ENCODE data around the gene SPAG8.

The SPAG8 gene

GRCh38 chr9:35847792-35848572, 35.9 kb upstream of the SPAG8 start:
- H3K4me1 ChIP-seq (ENCODE audit: control insufficient read depth, insufficient read depth, low read length): peaks cover 18% of the 10 kb centered on the region
- no peaks in the 10 kb centered on the region for H3K9me3 ChIP-seq (ENCODE audit: control insufficient read depth, insufficient read depth, low read length)
- H3K27me3 ChIP-seq (ENCODE audit: control insufficient read depth, insufficient read depth, low read length): peaks cover 8% of the 10 kb centered on the region
- no peaks in the 10 kb centered on the region for H3K36me3 ChIP-seq (ENCODE audit: control insufficient read depth, insufficient read depth, low read length)
- H3K9ac ChIP-seq (ENCODE audit: low read depth, low read length): no peak overlapping the region
- H3K4me3 ChIP-seq (ENCODE audit: low read depth, low read length): no peak overlapping the region

DNA sequence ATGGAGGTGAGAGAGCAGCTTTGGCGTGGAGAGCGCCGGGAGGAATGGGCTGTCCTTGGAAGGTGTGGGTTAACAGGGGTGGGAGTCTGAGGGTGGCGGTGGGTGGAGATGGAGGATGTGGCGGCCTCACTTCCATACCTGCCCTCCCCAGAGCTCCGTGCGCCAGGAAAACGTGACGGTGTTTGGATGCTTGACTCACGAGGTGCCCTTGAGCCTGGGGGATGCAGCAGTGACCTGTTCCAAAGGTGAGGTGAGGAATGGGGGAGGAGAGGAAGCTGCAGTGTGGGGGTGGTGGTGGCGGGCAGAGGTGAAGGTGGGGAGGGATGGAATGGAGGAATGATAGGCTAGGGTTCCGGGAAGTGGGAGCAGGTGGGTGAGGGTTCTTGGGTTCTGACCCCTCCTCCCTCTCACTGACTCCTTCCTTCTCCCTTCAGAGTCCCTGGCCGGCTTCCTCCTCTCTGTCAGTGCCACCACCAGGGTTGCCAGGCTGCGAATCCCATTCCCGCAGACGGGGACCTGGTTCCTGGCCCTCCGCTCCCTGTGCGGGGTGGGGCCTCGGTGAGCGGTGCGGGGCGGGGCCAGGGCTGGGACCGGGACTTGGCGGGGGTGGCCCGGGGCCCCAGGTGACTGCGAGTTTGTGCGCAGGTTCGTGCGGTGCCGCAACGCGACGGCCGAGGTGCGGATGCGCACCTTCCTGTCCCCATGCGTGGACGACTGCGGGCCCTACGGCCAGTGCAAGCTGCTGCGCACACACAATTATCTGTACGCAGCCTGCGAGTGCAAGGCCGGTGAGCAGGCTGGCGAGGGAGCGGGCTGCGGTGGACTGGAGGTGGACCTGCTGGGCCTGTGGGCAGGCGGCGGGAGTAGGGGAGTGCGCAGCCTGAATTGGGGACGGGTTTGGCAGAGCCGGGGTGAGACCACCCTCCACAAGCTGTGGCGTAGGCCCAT, 34.0 kb upstream of the SPAG8 start:
- H3K9me3 ChIP-seq (ENCODE audit: control insufficient read depth, insufficient read depth, low read length): no peaks in the 10 kb centered on the region
- H3K4me1 ChIP-seq (ENCODE audit: control insufficient read depth, insufficient read depth, low read length): peaks cover 23% of the 10 kb centered on the region
- H3K36me3 ChIP-seq (ENCODE audit: control insufficient read depth, insufficient read depth, low read length): no peaks in the 10 kb centered on the region
- peak overlapping the region; percentile 76 for H3K4me3 ChIP-seq (ENCODE audit: low read depth, low read length)
- H3K9ac ChIP-seq (ENCODE audit: low read depth, low read length): peak overlapping the region; percentile 50
- H3K27me3 ChIP-seq (ENCODE audit: control insufficient read depth, insufficient read depth, low read length): peaks cover 8% of the 10 kb centered on the region

DNA sequence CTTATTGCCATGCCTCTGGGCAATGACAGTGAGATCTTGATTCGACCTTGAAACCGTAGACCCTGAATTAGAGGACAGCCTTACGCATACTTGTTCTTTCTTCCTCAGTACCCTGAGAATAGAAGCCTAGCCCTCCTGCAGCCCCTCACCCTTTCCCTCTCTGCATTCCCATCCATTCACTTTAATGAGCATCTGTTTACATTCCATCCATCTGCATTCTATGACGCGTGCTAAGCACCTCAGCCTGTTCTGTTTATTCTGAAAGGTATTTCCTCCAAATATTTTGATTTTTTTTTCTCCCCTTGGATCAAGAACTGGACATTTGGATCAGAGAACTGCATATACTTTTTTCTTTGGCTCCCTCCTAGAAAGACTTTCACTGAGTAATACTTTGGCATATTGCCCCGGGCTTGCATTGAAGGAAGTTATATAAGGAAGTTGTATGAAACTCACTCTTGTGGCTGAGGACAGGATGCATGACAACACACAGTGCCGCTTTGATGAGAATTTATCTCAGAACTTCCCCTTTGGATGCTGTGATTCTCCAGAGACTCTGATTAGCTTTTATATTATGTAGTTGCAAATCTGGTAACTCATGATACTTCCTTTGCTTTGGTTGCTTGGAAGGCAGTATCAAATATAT, 32.7 kb upstream of the SPAG8 start:
- H3K27me3 ChIP-seq (ENCODE audit: control insufficient read depth, insufficient read depth, low read length): peaks cover 8% of the 10 kb centered on the region
- H3K9me3 ChIP-seq (ENCODE audit: control insufficient read depth, insufficient read depth, low read length): no peaks in the 10 kb centered on the region
- H3K36me3 ChIP-seq (ENCODE audit: control insufficient read depth, insufficient read depth, low read length): no peaks in the 10 kb centered on the region
- H3K9ac ChIP-seq (ENCODE audit: low read depth, low read length): no peak overlapping the region
- peaks cover 23% of the 10 kb centered on the region for H3K4me1 ChIP-seq (ENCODE audit: control insufficient read depth, insufficient read depth, low read length)
- H3K4me3 ChIP-seq (ENCODE audit: low read depth, low read length): no peak overlapping the region

DNA sequence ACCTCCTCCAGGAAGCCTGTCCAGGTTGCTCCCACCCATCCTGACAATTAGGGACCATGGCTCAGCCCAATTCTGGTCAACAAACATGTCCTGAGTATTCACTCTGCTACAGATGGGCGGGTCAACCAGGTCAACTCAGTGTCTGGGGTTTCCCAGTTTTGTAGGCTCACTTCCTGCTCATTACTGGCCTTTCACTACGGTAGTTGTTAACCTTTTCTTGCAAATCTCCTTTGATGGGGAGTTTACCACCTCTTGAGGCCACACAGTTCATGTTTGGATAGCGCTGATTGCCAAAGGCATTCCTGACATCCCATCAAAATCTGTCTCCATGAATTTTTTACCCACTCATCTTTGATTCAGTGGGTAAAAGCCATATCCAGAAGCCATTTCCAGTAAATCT, 30.7 kb upstream of the SPAG8 start:
- H3K27me3 ChIP-seq (ENCODE audit: control insufficient read depth, insufficient read depth, low read length): peaks cover 8% of the 10 kb centered on the region

GRCh38 chr9:35842020-35842745, 30.1 kb upstream of the SPAG8 start:
- no peaks in the 10 kb centered on the region for H3K36me3 ChIP-seq (ENCODE audit: control insufficient read depth, insufficient read depth, low read length)
- peaks cover 23% of the 10 kb centered on the region for H3K4me1 ChIP-seq (ENCODE audit: control insufficient read depth, insufficient read depth, low read length)
- H3K4me3 ChIP-seq (ENCODE audit: low read depth, low read length): no peak overlapping the region
- H3K27me3 ChIP-seq (ENCODE audit: control insufficient read depth, insufficient read depth, low read length): peaks cover 7% of the 10 kb centered on the region
- no peak overlapping the region for H3K9ac ChIP-seq (ENCODE audit: low read depth, low read length)
- no peaks in the 10 kb centered on the region for H3K9me3 ChIP-seq (ENCODE audit: control insufficient read depth, insufficient read depth, low read length)

More for the DNA sequence above, 30.7 kb upstream of the SPAG8 start:
- Histone ChIP-seq H3K36me3 (ENCODE audit: control insufficient read depth, insufficient read depth, low read length) (no peaks in the 10 kb centered on the region), H3K4me1 (ENCODE audit: control insufficient read depth, insufficient read depth, low read length) (peaks cover 23% of the 10 kb centered on the region), H3K9me3 (ENCODE audit: control insufficient read depth, insufficient read depth, low read length) (no peaks in the 10 kb centered on the region), H3K4me3 (ENCODE audit: low read depth, low read length) (no peak overlapping the region), H3K9ac (ENCODE audit: low read depth, low read length) (no peak overlapping the region)

DNA sequence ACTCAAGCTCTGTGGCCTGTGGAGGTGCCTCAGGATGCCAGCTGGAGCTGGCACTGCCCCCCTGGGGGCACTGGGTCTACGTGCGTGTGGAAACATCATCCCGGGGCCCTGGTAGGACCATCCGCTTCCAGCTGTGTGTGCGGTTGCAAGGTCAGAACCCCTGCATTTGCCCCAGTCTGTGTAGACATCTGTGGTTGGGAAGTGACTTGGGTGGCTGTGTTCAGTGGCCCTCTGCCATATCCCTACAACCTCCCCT, 29.5 kb upstream of the SPAG8 start:
- Histone ChIP-seq H3K4me1 (ENCODE audit: control insufficient read depth, insufficient read depth, low read length) (peaks cover 21% of the 10 kb centered on the region), H3K4me3 (ENCODE audit: low read depth, low read length) (no peak overlapping the region), H3K9me3 (ENCODE audit: control insufficient read depth, insufficient read depth, low read length) (no peaks in the 10 kb centered on the region)

GRCh38 chr9:35840881-35841644, 29.0 kb upstream of the SPAG8 start:
- Histone ChIP-seq H3K4me1 (ENCODE audit: control insufficient read depth, insufficient read depth, low read length) (peaks cover 21% of the 10 kb centered on the region), H3K27me3 (ENCODE audit: control insufficient read depth, insufficient read depth, low read length) (no peaks in the 10 kb centered on the region), H3K36me3 (ENCODE audit: control insufficient read depth, insufficient read depth, low read length) (no peaks in the 10 kb centered on the region), H3K4me3 (ENCODE audit: low read depth, low read length) (no peak overlapping the region), H3K9me3 (ENCODE audit: control insufficient read depth, insufficient read depth, low read length) (no peaks in the 10 kb centered on the region), H3K9ac (ENCODE audit: low read depth, low read length) (no peak overlapping the region)

More for the DNA sequence above, 29.5 kb upstream of the SPAG8 start:
- H3K9ac ChIP-seq (ENCODE audit: low read depth, low read length): no peak overlapping the region
- H3K36me3 ChIP-seq (ENCODE audit: control insufficient read depth, insufficient read depth, low read length): no peaks in the 10 kb centered on the region
- H3K27me3 ChIP-seq (ENCODE audit: control insufficient read depth, insufficient read depth, low read length): peaks cover under 1% of the 10 kb centered on the region

- Histone ChIP-seq H3K9me3 (ENCODE audit: control insufficient read depth, insufficient read depth, low read length) (no peaks in the 10 kb centered on the region), H3K36me3 (ENCODE audit: control insufficient read depth, insufficient read depth, low read length) (peaks cover 4% of the 10 kb centered on the region), H3K27me3 (ENCODE audit: control insufficient read depth, insufficient read depth, low read length) (no peaks in the 10 kb centered on the region), H3K4me1 (ENCODE audit: control insufficient read depth, insufficient read depth, low read length) (peaks cover 14% of the 10 kb centered on the region), H3K4me3 (ENCODE audit: low read depth, low read length) (no peak overlapping the region), H3K9ac (ENCODE audit: low read depth, low read length) (no peak overlapping the region)
Observed at GRCh38 chr9:35839926-35840325, 27.9 kb upstream of the SPAG8 start.

DNA sequence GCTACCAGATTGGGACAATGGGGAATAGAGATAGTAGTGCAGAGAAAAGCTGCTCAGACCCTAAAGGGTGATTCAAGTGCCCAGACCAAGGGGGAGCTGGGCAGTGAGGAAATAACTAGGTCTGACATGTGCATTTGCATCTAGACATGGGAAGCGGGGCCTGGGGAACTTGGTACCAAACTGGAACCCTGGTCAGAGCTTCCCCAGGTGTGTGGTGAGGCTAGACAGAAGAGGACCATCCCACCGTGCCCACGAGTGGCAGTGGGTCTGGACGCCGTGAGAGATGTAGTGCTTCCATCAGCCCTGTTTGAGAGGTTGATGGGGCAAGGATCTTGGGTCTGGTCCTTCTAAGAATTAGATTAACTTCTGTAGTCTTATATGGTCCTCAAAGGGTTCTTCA, 24.5 kb upstream of the SPAG8 start:
- no peaks in the 10 kb centered on the region for H3K27me3 ChIP-seq (ENCODE audit: control insufficient read depth, insufficient read depth, low read length)
- no peak overlapping the region for H3K9ac ChIP-seq (ENCODE audit: low read depth, low read length)
- H3K4me3 ChIP-seq (ENCODE audit: low read depth, low read length): no peak overlapping the region
- H3K9me3 ChIP-seq (ENCODE audit: control insufficient read depth, insufficient read depth, low read length): no peaks in the 10 kb centered on the region
- peaks cover 4% of the 10 kb centered on the region for H3K36me3 ChIP-seq (ENCODE audit: control insufficient read depth, insufficient read depth, low read length)
- H3K4me1 ChIP-seq (ENCODE audit: control insufficient read depth, insufficient read depth, low read length): no peaks in the 10 kb centered on the region

GRCh38 chr9:35835766-35836165, 23.7 kb upstream of the SPAG8 start:
- Histone ChIP-seq H3K36me3 (ENCODE audit: control insufficient read depth, insufficient read depth, low read length) (peaks cover 4% of the 10 kb centered on the region), H3K4me3 (ENCODE audit: low read depth, low read length) (no peak overlapping the region), H3K9me3 (ENCODE audit: control insufficient read depth, insufficient read depth, low read length) (no peaks in the 10 kb centered on the region), H3K9ac (ENCODE audit: low read depth, low read length) (no peak overlapping the region), H3K4me1 (ENCODE audit: control insufficient read depth, insufficient read depth, low read length) (no peaks in the 10 kb centered on the region), H3K27me3 (ENCODE audit: control insufficient read depth, insufficient read depth, low read length) (no peaks in the 10 kb centered on the region)

DNA sequence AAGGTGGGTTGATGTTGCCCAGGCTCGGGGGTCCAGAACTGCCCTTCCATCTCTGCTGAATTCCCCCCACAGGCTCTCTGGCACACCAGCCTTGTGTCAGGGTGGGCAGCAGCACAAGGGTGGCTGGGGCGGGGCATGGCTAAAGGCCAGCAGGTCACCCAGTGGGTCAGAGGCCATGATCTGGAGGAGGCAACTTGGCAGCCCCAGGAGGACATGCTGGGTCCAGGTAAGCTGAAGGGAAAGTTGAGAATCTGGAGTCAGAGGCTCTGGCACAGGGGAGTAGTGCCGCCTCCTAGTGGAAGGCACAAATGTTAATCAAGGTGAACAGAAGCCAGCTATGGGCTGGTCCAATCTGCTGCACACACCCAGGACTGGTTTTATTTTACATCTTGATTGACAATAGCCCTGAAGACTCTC, 23.2 kb upstream of the SPAG8 start:
- Histone ChIP-seq H3K27me3 (ENCODE audit: control insufficient read depth, insufficient read depth, low read length) (no peaks in the 10 kb centered on the region), H3K9me3 (ENCODE audit: control insufficient read depth, insufficient read depth, low read length) (no peaks in the 10 kb centered on the region), H3K4me3 (ENCODE audit: low read depth, low read length) (no peak overlapping the region), H3K36me3 (ENCODE audit: control insufficient read depth, insufficient read depth, low read length) (peaks cover 4% of the 10 kb centered on the region), H3K4me1 (ENCODE audit: control insufficient read depth, insufficient read depth, low read length) (no peaks in the 10 kb centered on the region), H3K9ac (ENCODE audit: low read depth, low read length) (no peak overlapping the region)
